ENCODE data around the gene COPS9. TPM values are rescaled to one million over a fixed set of nuclear protein-coding genes. Genes with fewer than 3 reads are reported as not detected.

Gene COPS9
- total RNA-seq, 1 experiment from 2014 or later, result 188 TPM

DNA sequence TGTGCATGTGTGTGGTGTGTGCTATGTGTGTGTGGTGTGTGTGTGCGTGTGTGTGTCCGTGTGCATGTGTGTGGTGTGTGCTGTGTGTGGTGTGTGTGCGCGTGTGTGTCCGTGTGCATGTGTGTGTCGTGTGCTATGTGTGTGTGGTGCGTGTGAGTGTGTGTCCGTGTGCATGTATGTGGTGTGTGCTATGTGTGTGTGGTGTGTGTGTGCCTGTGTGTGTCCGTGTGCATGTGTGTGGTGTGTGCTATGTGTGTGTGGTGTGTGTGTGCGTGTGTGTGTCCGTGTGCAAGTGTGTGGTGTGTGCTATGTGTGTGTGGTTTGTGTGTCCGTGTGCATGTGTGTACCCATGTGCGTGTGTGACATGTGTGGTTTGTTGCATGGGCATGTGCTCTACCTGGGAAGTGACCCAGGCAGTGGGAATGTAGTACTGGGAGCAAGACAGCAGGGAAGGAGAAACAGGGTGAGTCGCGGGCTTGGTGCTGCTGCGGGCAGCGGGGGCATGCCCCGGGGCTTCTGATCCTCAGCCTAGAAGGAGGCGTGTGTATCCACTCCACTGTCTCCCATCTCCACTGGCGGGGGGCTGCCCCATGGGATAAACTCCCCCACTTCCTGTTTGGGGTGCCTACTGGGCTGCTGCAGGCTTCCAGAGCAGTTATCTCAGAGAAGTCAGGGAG lies 11.9 kb upstream of the COPS9 start:
- DNase-seq (ENCODE audit: low spot score), result no peak

DNA sequence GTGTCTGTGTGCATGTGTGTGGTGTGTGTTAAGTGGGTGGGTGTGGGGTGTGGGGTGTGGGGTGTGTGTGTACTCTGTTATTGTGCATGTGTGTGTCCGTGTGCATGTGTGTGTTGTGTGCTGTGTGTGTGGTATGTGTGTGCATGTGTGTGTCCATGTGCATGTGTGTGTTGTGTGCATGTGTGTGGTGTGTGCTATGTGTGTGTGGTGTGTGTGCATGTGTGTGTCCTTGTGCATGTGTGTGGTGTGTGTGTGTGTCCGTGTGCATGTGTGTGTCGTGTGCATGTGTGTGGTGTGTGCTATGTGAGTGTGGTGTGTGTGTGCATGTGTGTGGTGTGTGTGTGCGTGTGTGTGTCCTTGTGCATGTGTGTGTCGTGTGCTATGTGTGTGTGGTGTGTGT lies 11.3 kb upstream of the COPS9 start:
- DNase-seq (ENCODE audit: low spot score), result no peak

DNA sequence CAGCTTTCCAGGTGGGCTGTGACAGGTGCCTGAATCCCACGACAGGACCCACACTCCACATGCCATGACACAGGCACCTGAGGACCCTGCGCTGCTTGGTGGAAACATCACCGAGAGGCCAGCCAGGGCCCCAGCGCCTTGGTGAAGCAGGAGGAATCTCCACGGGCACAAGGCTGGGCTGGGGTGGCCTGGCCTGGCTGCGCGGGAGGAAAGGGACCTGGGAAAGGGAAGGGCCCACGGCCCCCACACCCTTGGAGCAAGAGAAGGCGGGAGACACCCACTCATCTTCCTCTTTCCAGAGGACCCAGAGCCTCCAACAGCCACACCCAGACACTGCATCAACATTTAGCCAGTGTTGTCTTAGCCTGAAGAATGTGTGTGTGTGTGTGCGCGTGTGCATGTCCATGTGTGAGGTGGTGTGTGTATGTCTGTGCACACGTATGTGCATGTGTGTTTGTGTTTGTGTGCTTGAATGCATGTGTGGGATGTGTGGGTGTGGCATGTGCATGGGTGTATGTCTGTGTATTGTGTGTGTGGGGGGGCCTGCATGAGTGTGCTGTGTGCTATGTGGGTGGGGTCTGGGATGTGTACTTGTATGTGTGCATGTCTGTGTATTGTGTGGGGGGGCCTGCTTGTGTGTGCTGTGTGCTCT lies 10.6 kb upstream of the COPS9 start:
- no peak for DNase-seq (ENCODE audit: low spot score)

DNA sequence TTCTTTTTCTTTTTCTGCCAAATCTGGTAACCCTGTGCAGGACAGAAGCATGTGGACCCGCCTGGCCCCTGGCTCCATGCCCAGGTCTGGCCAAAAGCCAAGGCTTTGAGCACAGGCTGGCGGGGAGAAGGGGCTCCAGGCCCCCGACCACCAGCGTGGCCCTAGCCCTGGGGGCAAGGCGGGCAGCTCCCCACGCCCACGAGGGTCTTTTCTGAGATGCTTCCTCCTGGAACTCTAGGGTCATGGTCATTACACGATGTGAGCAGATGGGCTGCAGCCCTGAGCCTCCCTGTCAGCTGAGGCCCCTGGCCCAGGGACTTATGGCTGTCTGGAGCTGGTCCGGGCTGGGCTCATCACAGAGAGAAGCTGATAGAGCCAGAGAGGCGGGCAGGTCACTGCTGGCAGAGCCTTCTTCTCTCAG lies 10.0 kb upstream of the COPS9 start:
- DNase-seq (ENCODE audit: low spot score), result no peak

DNA sequence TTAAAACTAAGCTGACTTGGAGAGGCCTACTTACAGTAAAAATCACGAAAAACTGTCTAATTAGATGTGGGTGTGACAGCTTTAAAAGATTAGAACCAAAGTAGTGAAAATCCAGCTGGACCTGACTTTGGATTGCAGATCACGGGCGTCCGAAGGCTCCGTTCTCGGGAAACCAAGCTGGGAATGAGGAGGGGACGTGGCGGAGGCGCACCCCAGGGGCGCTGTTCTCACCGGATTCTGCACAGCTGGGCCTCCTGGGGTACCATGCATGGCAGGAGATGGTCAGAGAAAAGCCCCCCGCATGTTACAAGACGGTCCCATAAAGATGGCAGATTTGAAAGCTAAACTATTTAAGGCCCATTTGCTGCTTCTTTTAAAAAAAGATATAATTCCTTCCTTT lies 9.4 kb upstream of the COPS9 start:
- DNase-seq (ENCODE audit: low spot score), result no peak

DNA sequence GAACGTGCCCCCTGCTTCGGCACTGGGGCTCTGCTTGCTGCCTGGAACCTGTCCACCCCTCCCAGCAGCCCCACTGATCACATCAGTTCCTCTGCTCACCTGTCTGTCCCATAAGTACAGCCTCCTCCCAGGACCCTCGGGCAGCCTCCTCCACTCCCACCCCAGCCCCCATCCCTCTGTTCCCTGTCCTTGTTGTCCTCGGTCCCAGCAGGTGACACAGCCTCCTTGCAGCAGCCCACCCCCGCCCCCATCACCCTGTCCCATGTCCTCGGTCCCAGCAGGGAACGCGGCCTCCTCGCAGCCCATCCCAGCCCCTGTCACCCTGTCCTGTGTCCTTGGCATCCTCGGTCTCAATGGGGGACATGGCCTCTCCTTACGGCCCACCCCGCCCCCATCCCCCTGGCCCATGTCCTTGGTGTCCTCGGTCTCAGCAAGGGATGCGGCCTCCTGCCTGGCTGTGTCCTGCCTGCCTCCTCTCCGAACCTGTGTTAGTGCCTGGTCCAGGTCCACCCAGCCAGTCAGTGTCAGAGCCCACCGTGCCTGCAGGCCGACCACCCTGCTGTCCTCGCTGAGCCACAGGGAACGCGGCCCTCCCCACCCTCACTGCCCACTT lies 8.7 kb upstream of the COPS9 start:
- no peak for DNase-seq (ENCODE audit: low spot score)

DNA sequence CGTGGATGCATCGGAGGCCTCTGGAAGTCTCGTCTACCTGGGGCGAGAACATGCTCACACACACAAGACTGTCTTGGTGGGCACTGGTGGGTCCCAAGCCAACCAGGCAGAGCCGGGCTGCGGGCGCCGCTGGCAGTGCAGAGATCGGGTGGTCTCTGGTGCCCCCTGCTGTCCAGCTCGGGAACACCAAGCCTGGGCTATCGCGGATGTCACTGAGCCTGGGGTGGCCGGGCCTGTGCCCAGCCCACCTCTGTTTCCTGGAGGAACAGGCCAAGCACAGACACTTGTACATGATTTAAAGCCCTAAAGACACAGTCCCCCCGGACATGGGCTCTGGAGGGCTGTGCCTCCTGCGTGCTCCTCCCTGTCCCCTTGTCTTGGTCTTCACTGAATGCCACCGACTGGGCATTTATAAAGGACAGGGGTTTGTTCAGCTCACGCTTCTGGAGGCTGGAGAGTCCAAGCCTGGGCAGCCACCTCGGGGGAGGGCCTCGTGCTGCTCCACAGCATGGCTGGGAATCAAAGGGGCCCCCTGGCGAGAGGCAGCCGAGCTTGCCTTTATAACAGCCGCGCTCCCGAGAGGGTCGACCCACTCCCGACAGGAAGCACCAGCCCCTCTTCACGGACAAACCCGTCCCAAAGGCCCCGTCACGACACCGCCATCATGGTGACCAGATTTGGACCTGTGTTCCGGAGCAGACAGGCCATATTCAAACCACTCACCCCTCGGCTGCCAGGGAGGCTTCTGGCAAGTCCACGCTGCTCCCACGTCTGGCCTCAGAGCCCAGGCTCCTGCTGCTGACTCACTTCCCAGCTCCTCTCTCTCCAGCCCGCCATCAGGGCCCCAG lies 7.9 kb upstream of the COPS9 start:
- peak; percentile 43 for DNase-seq (ENCODE audit: low spot score)

DNA sequence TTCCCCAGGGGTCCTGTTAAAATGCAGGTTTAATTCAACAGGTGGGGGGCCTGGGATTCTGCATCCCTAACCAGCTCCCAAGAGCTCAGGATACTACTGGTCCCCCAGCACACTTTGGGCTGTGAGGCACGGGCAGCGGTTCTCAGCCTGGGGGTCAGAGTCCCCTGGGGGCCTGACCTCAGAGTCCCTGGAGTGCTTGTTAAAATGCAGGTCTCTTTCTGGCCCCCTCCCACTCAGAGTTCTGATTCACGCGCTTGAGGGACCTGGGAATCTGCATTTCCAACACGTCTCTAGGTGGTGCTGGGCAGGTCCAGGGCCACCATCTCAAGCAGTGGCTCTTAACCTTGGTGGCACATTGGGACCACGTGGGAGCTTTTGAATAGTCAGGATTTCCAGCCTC lies 7.2 kb upstream of the COPS9 start:
- DNase-seq (ENCODE audit: low spot score), result no peak

DNA sequence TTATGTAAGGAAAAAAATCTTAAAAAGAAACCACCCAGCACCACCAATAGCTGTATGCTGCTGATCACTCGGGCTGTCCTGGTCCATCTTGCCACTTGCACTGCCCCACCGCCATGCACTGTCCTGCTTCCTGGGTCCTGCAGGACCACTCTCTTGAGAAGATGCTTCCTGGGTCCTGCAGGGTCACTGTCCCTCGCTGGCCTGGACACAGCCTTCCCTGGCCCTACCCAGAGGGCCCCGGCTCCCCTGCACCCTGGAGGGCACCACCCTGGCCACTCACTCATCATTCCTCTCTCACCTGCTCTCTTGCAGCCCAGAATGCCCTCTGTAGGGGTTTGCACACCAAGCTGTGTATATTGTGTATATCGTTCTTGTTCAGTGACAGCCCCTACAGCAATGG lies 6.8 kb upstream of the COPS9 start:
- no peak for DNase-seq (ENCODE audit: low spot score)

DNA sequence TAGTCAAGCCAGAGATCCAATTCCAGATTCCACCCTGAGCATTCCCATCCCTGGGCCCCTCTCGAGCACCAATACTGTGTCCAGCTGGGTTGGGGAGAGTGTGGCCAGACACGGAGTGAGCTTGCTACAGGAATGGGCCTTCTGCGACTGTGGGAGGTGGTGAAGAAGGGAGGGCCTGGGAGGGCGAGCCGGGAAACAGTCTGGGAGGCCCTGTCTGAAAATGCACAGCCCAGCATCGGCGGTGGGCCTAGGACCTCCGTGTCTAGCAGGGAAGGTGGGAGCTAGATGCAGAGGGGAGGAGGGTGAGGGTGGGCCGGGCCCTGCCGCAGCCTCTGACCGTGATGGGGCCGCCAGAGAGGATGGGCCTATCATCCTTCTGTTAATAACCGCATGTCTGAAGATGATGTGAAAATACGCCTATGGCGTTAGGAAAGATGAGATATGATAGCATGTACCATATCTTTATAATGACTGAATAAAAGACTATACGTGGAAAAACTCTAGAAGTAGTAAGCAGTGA lies 6.2 kb upstream of the COPS9 start:
- no peak for DNase-seq (ENCODE audit: low spot score)

DNA sequence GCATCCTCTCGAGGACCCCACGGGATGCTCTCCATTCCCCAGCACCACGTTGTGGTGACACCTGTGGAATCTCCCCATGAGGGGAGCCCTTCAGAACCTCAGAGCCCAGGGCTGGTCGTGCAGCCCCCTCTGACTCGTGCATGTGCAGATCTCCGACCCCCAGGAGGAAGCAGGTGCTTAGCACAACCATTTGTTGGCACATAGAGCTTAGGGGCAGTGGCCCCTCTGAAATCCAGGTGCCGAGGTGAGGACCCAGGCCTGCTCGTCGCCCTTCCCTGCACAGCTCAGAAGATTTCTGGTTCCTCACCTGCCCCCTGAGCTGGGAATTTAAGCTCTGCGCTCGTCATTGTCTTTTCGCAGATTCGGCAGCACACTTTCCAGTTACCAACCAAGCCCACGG lies 5.6 kb upstream of the COPS9 start:
- DNase-seq (ENCODE audit: low spot score), result no peak

DNA sequence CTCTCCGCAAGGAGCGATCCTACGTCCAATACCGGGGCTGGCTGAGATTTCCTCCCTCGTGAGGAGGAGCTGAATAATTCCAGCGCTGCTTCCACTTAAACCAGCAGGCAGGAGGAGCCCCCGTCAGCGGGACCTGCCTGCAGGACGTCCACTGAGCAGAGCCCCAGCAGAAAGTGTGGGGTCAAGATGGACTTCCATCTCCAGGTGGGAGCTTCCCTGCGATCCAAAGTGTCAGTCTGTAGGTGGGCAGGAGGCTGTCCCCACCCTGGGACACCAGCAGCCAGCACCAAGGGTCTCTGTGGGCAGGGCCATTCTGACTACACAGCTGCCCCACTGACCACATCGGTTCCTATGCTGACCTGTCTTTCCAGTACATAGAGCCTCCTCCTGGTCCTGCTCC lies 4.8 kb upstream of the COPS9 start:
- no peak for DNase-seq (ENCODE audit: low spot score)

DNA sequence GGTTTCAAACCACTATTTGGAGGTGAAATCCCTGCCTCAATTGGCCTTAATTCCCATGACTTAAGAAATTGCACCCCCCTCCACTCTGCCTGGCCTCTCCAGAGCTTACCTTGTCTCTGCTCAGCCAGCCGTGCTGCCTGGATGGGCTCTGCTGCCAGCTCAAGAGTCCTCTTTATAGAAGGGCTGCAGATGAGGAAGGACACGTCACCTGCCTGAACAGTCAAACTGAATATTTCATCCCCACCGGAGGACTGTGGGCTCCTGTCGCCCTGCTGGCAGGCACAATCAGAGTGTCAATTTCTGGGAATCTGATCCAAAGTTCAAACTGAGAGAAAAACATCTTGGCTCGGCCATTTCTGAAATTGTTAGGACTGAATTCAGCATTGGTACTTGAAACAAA lies 4.4 kb upstream of the COPS9 start, which contains the start of gene OTOS:
Gene OTOS, minus strand, starts transcription at position 148 of the 400 bp plus-strand sequence. CDS start 332 bp downstream, outside the sequence.
- DNase-seq (ENCODE audit: low spot score), result no peak

DNA sequence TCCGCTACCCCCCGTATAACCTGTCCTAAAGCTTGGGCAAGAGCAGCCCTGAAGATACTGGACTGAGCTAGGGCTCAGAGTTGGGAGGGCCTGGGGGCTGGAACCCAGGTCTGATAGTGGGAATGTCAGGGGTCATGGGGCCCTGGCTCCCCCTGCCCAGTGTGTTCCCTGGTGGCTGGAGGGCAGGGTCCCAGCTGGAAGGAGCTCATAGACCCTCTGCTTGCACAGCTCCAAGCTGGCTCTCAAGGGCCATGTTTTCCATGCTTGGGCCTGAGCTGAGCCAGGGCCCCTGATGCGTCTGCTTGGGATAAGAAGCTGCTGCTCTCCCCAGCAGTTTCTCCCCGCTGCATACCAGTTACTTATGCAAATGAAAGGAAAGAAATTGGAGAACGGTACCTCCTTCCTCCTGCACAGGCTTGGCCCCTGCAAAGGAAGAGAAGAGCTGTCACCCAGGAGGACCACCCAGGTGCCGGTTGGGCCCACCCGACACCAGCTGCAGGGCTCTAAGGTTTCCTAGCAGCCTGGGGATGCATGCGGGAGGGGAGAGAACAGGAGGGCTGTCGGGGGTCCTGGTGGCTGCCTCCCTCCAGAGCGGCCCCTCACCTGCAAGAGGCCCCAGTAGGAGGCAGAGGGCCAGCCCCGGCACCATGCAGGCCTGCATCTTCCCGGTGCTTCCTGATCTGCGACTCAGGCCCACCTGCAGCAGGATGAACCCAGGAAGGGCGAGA lies 3.7 kb upstream of the COPS9 start:
- no peak for DNase-seq (ENCODE audit: low spot score)

DNA sequence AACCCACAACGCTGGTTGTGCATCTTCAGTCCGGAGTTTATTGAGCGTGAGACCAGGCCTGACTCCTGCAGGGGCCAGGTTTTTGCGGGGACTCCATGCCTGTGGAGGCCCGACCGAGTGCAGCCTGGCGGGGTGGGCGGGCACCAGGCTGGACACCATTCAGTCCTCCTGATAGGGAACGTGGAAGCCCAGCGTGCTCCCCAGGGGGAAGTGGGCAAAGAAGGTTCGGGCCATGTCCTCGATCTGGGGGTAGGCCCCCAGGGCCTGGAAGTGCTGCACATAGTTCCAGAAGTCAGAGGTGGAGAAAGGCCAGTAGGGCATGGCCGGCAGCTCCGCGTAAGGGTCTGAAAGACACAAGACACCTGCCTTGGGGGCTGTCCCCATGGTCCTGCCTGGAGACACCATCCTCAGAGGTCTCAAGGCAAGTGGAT lies 2.9 kb upstream of the COPS9 start:
- no peak for DNase-seq (ENCODE audit: low spot score)

DNA sequence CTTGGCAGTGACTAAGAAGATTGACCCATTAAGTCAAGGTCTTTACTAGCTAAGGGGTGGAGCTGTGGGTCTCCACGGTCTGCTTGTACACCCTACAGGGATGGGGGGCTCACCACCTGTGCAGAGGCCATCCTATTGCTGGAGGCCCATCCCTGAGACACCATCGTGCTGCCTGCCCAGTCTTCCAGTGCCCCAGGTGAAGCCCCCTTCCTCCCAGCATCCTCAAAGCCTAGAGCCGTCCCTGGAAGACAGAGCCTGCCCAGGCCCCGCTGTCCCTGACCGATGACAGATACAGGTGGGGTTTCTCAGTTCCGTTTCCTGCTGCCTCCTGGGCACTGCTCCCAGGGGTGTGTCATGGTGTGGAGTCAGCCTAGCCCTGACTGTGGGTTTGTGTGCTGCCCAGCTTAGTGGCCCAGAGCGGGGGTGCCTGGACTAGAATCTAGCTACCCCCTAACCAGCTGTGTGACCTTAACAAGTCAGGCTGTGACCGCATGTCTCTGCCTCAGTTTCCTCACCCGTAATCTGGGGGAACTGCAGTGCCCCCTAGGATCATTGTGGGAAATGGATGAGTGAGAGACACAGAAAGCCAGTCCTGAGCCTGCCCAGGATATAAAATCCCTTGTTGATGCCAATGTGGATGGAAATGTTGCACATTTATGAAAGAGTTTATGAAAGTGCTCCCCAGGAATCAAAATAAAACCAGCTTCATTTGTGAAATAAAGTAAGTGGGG lies 2.3 kb upstream of the COPS9 start:
- no peak for DNase-seq (ENCODE audit: low spot score)

DNA sequence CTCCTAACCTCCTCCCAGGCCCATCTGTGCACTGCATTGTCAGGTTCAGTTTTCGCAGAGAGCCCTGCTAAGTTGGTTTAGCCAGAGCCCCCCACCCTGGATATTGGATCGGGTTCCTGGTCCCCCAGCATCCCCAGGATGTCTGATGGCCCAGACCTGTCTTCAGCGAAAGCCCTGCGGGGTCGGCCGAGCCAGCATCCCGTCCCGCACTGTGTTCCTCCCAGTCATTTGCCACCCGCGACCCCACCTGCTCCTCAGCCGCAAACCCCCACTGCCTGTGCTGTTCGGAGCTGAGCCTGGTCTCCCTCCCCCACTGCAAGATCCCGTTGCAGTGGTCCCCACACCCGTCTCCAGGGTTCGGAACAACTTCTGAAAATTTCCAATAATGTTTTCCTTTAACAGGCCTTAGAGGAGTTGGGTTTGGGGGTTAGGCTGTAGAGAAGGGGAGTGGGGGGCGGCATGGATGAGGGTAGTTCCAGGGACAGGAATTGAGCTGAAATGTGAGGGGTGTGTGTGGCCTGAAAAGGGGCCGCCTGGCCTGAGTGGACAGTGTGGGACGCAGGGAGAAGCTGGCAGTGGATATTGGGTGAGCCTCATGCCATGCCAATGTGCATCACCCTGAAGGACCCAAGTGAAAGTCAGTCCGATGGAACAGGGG lies 1.6 kb upstream of the COPS9 start:
- no peak for DNase-seq (ENCODE audit: low spot score)

DNA sequence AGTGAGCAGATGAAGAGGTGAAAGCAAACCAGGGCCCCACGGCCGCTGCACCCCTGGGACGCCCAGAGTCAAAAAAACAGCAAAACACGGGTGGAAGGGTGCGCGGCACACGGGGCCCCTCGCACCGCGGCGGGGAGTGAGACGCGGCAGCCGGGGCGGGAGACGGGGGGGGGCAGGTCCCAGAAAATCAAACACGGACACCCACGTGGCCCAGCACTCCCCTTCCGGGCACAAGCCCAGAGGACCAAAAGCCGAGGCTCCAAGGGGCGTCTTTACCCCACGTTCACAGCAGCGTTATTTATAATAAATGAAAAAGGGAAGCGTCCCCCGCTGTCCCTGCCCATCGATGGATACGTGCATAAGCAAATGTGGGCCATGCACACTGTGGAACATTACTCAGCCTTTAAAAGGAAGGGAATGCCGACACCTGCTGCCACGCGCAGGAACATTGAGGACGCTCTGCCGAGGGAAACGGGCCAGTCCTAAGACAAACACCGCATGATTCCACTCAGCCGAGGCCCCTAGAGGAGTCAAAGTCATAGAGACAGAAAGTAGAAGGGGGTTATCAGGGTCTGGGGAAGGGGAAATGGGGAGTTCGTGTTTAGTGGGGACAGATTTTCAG lies 677 bp upstream of the COPS9 start:
- no peak for DNase-seq (ENCODE audit: low spot score)

DNA sequence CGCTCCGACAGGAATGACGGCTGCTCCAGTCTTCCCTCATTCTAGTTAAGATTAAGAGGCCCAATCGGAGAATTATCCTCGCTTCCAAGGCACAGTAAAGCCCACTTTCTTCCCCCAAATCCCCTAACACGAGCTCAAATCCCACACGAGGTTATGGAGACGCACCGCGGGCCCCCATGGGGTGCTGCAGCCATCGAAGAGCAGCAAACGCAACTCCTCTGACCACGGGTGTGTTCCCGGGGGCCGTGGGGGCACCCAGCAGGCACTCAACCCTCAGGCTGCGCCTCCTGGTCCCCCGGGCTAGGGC lies 446 bp downstream of the COPS9 start:
- DNase-seq (ENCODE audit: low spot score), result no peak
